ENCODE results near the gene FILIP1L. TPM values are rescaled to one million over a fixed set of nuclear protein-coding genes. Genes with fewer than 3 reads are reported as not detected.
A peak's percentile ranks its signal among the peaks of the same experiment; 100 is the strongest.

The FILIP1L gene
- total and polyA plus RNA-seq, 2 of the 4 experiments (the other 2 are of a cell fraction): 11.5 to 19.9 TPM

DNA sequence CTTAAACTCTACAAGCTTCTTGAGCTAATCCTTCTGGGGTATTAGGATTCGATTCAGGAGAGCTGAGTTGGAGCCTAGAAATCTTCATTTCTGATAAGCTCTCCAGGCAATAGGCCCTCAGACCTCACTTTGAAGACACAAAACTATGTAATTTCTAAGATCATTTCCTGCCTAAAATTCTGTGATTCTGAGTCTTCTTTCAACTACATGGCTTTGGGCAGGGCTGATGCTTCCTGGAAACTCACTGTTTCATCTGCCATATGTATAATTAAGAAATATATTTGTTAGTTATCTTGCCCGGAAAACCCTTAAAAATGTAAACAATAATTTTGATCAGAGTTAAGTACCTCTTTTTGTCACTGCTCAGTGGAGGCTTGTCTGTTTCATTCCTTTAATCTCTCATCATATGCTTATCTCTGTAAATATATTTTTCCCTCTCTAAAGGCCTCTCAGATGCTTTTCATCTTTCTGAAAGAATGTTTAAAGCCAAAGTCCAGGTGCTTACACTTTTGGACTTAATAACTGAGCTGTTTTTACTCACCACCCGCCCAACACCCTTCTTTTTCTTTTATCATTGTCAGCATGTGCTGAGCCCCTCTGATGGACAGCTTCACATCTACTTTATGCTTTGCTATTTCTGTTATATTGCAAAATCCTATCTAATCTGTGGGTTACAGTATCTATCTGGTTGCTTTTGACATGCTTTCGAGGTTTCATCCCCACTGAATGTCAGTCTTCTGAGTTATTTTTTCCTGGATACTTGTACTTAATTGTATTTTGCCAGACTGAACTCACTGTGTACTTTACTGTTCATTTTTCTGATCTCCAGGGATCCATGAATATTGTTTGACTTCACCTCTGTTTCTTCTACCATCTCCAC, 38.2 kb downstream of the FILIP1L start:
- Histone ChIP-seq H3K27ac (ENCODE audit: insufficient read depth, low read length) (peak overlapping the region; percentile 70; the same call in 1 of the 2 replicates), H2AK5ac (ENCODE audit: low read depth, low read length) (peak overlapping the region; percentile 49; the same call in 1 of the 2 replicates), H2BK15ac (ENCODE audit: low read depth, low read length) (peak overlapping the region; percentile 66; the same call in 2 of the 3 replicates), H2AK9ac (replicated peaks; ENCODE audit: low read depth, low read length, poor library complexity) (no peak overlapping the region), H3K79me1 (ENCODE audit: low read depth in 1 of 2, low read length in 2 of 2) (peaks cover 9 to 20% of the 10 kb centered on the region in 2 experiments; a peak in 3 of 4 replicates), H3K4me2 (ENCODE audit: low read depth, low read length) (peak overlapping the region; percentile 30), H3K9ac (ENCODE audit: low read depth, low read length) (no peak overlapping the region), H4K5ac (ENCODE audit: low read depth, low read length) (peak overlapping the region; percentile 76; the same call in 1 of the 2 replicates), H3K4me1 (ENCODE audit: control insufficient read depth, insufficient read depth, low read length) (peaks cover 29% of the 10 kb centered on the region), H3K9me3 (ENCODE audit: control insufficient read depth, insufficient read depth, low read length) (no peaks in the 10 kb centered on the region), H3K23ac (ENCODE audit: low read depth, low read length) (peak overlapping the region; percentile 36), H3K36me3 (ENCODE audit: control insufficient read depth, insufficient read depth, low read length) (no peaks in the 10 kb centered on the region), H3K18ac (ENCODE audit: low read depth, low read length) (peak overlapping the region; percentile 88), H4K91ac (ENCODE audit: insufficient read depth, low read depth, low read length) (peak overlapping the region; percentile 64), H2BK20ac (ENCODE audit: low read depth, low read length) (peak overlapping the region; percentile 86), H2BK120ac (ENCODE audit: low read depth, low read length) (peak overlapping the region; percentile 70), H3K9me1 (ENCODE audit: insufficient read depth, low read length) (peaks cover 13% of the 10 kb centered on the region), H3K27me3 (ENCODE audit: control insufficient read depth, insufficient read depth, low read length) (no peaks in the 10 kb centered on the region), H4K8ac (ENCODE audit: low read depth in 2 of 2, low read length in 2 of 2) (peak overlapping the region; percentile 8 to 60; a peak in 3 of 4 replicates), H4K20me1 (ENCODE audit: insufficient read depth, low read length) (no peaks in the 10 kb centered on the region), H3K4ac (ENCODE audit: low read depth, low read length) (peak overlapping the region; percentile 56; the same call in 1 of the 2 replicates), H3K14ac (replicated peaks; ENCODE audit: low read depth, low read length) (peak overlapping the region; percentile 39; the same call in 1 of the 2 replicates), H3K4me3 (ENCODE audit: insufficient read depth, low read depth, low read length) (no peak overlapping the region), H3K56ac (ENCODE audit: extremely low read depth, insufficient read depth, low read length) (peak overlapping the region; percentile 24; the same call in 1 of the 2 replicates), H2BK5ac (ENCODE audit: low read depth, low read length, poor library complexity, severe bottlenecking) (peak overlapping the region; percentile 73), H2AFZ (replicated peaks; ENCODE audit: low read length, poor library complexity) (no peak overlapping the region)
- in situ Hi-C loops (cut with MboI; ENCODE audit: low sequenced_read_pairs) (no loop called here), intact Hi-C loops (cut with micrococcal nuclease) (loop anchor here (2.0 to 10.0 kb wide), 3 partner anchors 35 to 1599 kb away; partner anchors contain the start of gene ZBTB11), dilution Hi-C loops (cut with HindIII; ENCODE audit: low sequenced_read_pairs, unreplicated experiment) (no loop called here)
- ChIA-PET CTCF (interaction anchor here (0.9 to 1.5 kb wide), 3 partner anchors 14 to 198 kb away, joined by 4 to 5 read pairs (median 4); no protein-coding TSS in a partner anchor), POLR2A (ENCODE audit: unreplicated experiment) (interaction anchor here (0.8 to 1.9 kb wide), 2 partner anchors 10 to 178 kb away, joined by 3 to 4 read pairs; no protein-coding TSS in a partner anchor)
- no TSS peak for BruUV-seq (replicated peaks)
- DNase-seq: no peak
- WGBS, 2 experiments (ENCODE audit: extremely low coverage in 2 of 2, insufficient read length in 1 of 2): no CpG with 5 or more reads among the region's 4 CpGs
- no peak; the same call in 1 of the 2 replicates for ATAC-seq (ENCODE audit: low read depth)
- TF ChIP-seq MAZ (IDR thresholded peaks at IDR 0.05; ENCODE audit: borderline replicate concordance, low read depth, low read length): no peak
- TF ChIP-seq POLR2A (IDR thresholded peaks at IDR 0.05; ENCODE audit: low read depth, low read length): no peak
- TF ChIP-seq BHLHE40 (IDR thresholded peaks at IDR 0.05; ENCODE audit: low read depth, low read length): no peak
- TF ChIP-seq CTCF (conservative IDR thresholded peaks at IDR 0.05; ENCODE audit: low read depth, low read length): no peak
- no peak for TF ChIP-seq SMC3 (IDR thresholded peaks at IDR 0.05; ENCODE audit: low read depth, low read length)
- TF ChIP-seq RAD21 (IDR thresholded peaks at IDR 0.05; ENCODE audit: low read length): no peak
- no peak for TF ChIP-seq FOS (IDR thresholded peaks at IDR 0.05; ENCODE audit: low read depth, low read length)
- no peak for TF ChIP-seq USF2 (IDR thresholded peaks at IDR 0.05; ENCODE audit: low read depth, low read length)
- TF ChIP-seq NFE2L2 (IDR thresholded peaks at IDR 0.05; ENCODE audit: low read depth, low read length): no peak
- TF ChIP-seq CHD1 (IDR thresholded peaks at IDR 0.05; ENCODE audit: low read depth, low read length): no peak
- no peak for TF ChIP-seq MXI1 (IDR thresholded peaks at IDR 0.05; ENCODE audit: borderline replicate concordance, low read depth, low read length)
- no peak for TF ChIP-seq RCOR1 (IDR thresholded peaks at IDR 0.05; ENCODE audit: insufficient replicate concordance, low read length)
- TF ChIP-seq ELK1 (IDR thresholded peaks at IDR 0.05; ENCODE audit: borderline replicate concordance, low read depth, low read length): no peak

Data from IMR-90 (cell line).